ENCODE measurements around the gene DAB2IP. TPM values are rescaled to one million over a fixed set of nuclear protein-coding genes. Genes with fewer than 3 reads are reported as not detected.

DAB2IP gene
- total RNA-seq, 1 donor from 2014 or later = 67.8 TPM

DNA sequence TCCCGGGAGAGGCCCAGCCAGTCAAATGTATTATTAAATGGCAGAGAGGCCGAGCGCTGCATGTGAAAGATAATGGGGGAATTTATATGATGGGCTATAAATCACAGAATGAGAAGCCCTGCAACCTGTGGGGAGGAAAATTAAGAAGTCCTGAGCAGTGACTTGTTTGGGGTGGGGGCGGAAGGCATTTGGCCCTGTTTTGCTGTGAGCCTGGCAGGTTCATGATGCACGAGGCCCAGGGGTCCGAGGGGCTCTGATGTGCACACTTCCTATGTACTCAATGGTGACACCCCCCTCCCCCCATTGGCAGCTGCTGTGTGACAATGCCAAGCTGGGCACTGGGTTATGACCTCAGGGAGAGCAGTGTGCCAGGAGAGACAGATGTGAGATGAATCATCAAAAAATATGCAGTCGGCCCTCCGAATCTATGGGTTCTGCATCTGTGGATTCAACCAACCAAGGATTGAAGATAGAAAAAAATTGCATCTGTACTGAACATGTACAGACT lies 13.7 kb upstream of the DAB2IP start:
- Mint-ChIP-seq H3K9me3 (ENCODE audit: low read depth) (no peaks in the 10 kb centered on the region), H3K36me3 (ENCODE audit: insufficient read depth) (no peaks in the 10 kb centered on the region), H3K27me3 (no peaks in the 10 kb centered on the region), H3K4me3 (ENCODE audit: low read depth) (no peak overlapping the region), H3K27ac (peak overlapping the region; percentile 16), H3K4me1 (ENCODE audit: low read depth) (peaks cover 40% of the 10 kb centered on the region)
- TF ChIP-seq, protein P1, sequence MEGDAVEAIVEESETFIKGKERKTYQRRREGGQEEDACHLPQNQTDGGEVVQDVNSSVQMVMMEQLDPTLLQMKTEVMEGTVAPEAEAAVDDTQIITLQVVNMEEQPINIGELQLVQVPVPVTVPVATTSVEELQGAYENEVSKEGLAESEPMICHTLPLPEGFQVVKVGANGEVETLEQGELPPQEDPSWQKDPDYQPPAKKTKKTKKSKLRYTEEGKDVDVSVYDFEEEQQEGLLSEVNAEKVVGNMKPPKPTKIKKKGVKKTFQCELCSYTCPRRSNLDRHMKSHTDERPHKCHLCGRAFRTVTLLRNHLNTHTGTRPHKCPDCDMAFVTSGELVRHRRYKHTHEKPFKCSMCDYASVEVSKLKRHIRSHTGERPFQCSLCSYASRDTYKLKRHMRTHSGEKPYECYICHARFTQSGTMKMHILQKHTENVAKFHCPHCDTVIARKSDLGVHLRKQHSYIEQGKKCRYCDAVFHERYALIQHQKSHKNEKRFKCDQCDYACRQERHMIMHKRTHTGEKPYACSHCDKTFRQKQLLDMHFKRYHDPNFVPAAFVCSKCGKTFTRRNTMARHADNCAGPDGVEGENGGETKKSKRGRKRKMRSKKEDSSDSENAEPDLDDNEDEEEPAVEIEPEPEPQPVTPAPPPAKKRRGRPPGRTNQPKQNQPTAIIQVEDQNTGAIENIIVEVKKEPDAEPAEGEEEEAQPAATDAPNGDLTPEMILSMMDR (IDR thresholded peaks at IDR 0.05; ENCODE audit: unreplicated experiment) = no peak
- DNase-seq (ENCODE audit: low spot score, unreplicated experiment) = no peak

DNA sequence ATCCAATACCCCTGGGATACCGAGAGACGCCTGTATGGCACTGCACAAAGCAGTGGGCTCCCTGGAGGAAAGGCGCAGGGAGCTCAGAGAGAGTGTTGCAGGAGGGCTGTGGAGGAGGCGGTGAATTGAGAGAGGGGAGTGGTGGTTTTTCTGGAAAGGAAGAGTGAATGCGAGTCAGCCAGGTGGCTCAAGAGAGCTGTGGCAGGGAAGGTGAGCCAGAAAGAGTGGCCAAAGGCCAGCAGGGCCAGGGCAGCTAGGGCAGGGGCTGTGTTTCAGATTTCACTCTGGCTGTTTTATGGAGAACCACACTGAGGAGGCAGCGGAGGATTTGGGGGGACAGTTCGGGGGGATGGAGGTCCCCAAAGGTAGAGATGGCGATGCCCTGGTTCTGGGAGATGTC lies 13.0 kb upstream of the DAB2IP start:
- Mint-ChIP-seq H3K27me3 (no peaks in the 10 kb centered on the region), H3K4me3 (ENCODE audit: low read depth) (no peak overlapping the region), H3K27ac (no peak overlapping the region), H3K9me3 (ENCODE audit: low read depth) (no peaks in the 10 kb centered on the region), H3K4me1 (ENCODE audit: low read depth) (peaks cover 34% of the 10 kb centered on the region), H3K36me3 (ENCODE audit: insufficient read depth) (no peaks in the 10 kb centered on the region)
- DNase-seq (ENCODE audit: low spot score, unreplicated experiment) = no peak
- TF ChIP-seq, protein P1 (IDR thresholded peaks at IDR 0.05; ENCODE audit: unreplicated experiment) = no peak

GRCh38 chr9:121638901-121639592 lies 12.4 kb upstream of the DAB2IP start:
- H3K4me1 Mint-ChIP-seq (ENCODE audit: low read depth) = peaks cover 27% of the 10 kb centered on the region
- no peaks in the 10 kb centered on the region for H3K36me3 Mint-ChIP-seq (ENCODE audit: insufficient read depth)
- peak overlapping the region; percentile 65 for H3K27ac Mint-ChIP-seq
- no peak overlapping the region for H3K4me3 Mint-ChIP-seq (ENCODE audit: low read depth)
- no peaks in the 10 kb centered on the region for H3K27me3 Mint-ChIP-seq
- DNase-seq (ENCODE audit: low spot score, unreplicated experiment) = no peak
- no peaks in the 10 kb centered on the region for H3K9me3 Mint-ChIP-seq (ENCODE audit: low read depth)
- TF ChIP-seq, protein P1 (IDR thresholded peaks at IDR 0.05; ENCODE audit: unreplicated experiment) = no peak

DNA sequence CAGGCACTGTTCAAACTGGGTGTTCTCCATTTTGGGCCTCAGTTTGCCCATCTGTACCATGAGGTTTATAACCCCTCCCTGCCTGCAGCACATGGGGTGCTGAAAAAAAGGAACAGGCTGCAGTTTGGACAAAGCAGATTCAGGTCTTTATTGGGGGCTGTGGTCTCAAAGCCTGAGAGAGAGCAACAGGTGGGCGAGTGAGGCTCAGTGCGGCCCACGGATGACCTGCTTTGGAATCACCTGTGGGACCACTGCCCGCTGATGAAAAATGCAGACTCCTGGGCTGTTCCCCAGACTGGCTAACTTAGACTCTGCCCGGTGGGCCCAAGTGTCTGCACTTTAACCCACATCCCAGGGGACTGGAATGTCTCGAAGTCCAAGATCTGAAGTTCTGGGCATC lies 11.8 kb upstream of the DAB2IP start:
- H3K9me3 Mint-ChIP-seq (ENCODE audit: low read depth) = no peaks in the 10 kb centered on the region
- no peaks in the 10 kb centered on the region for H3K36me3 Mint-ChIP-seq (ENCODE audit: insufficient read depth)
- H3K27me3 Mint-ChIP-seq = no peaks in the 10 kb centered on the region
- DNase-seq (ENCODE audit: low spot score, unreplicated experiment) = no peak
- no peak overlapping the region for H3K4me3 Mint-ChIP-seq (ENCODE audit: low read depth)
- no peak overlapping the region for H3K27ac Mint-ChIP-seq
- TF ChIP-seq, protein P1 (IDR thresholded peaks at IDR 0.05; ENCODE audit: unreplicated experiment) = no peak
- H3K4me1 Mint-ChIP-seq (ENCODE audit: low read depth) = peaks cover 23% of the 10 kb centered on the region

- H3K4me1 Mint-ChIP-seq (ENCODE audit: low read depth) = peaks cover 20% of the 10 kb centered on the region
- TF ChIP-seq, protein P1 (IDR thresholded peaks at IDR 0.05; ENCODE audit: unreplicated experiment) = peak; percentile 73
- H3K9me3 Mint-ChIP-seq (ENCODE audit: low read depth) = no peaks in the 10 kb centered on the region
- peak overlapping the region; percentile 63 for H3K27ac Mint-ChIP-seq
- peak; percentile 66 for DNase-seq (ENCODE audit: low spot score, unreplicated experiment)
- no peak overlapping the region for H3K4me3 Mint-ChIP-seq (ENCODE audit: low read depth)
- no peaks in the 10 kb centered on the region for H3K27me3 Mint-ChIP-seq
- H3K36me3 Mint-ChIP-seq (ENCODE audit: insufficient read depth) = no peaks in the 10 kb centered on the region
Observed at GRCh38 chr9:121640076-121640475, 11.4 kb upstream of the DAB2IP start.
